Gastrocnemius medialis (tissue), 4 donors: Measurements from ENCODE around the gene TRPV3. TPM values are rescaled to one million over a fixed set of nuclear protein-coding genes. Genes with fewer than 3 reads are reported as not detected.

ENCODE experiments used
- ATAC-seq, 2 donors: fragments of 150-250 bp; one replicate each; pipeline ENCODE4 v1.9.1; 2016
- DNase-seq, 2 donors: peaks; one replicate each; pipeline ENCODE4 v3.0.0-alpha.2; 2019
- H3K27ac ChIP-seq, 4 donors: fragments of 200-600 bp; sonication (generic); 1 replicate in 1 of 4; 2 replicates in 3 of 4; pipeline ENCODE4 v1.5.1; 2016 to 2018; ENCODE audit warnings: mild to moderate bottlenecking in 2 of 4, moderate library complexity in 1 of 4
- H3K27me3 ChIP-seq, 3 donors: fragments of 200-600 bp; sonication (generic) in 2 of 3; 1 replicate in 1 of 3; 2 replicates in 2 of 3; pipeline versions ENCODE4 v1.5.1 to v1.6.0; 2016 to 2019; ENCODE audit warnings: mild to moderate bottlenecking in 1 of 3, moderate library complexity in 1 of 3
- H3K36me3 ChIP-seq, 2 donors: fragments of 200-600 bp; sonication (generic) in 1 of 2; one replicate each; pipeline ENCODE4 v1.5.1; 2017 to 2018
- H3K4me1 ChIP-seq, 2 donors: fragments of 200-600 bp; sonication (generic) in 1 of 2; one replicate each; pipeline ENCODE4 v1.5.1; 2016 to 2017; ENCODE audit warnings: mild to moderate bottlenecking in 2 of 2
- H3K4me3 ChIP-seq, 4 donors: fragments of 200-600 bp; sonication (generic) in 3 of 4; 1 replicate in 1 of 4; 2 replicates in 3 of 4; pipeline ENCODE4 v1.5.1; 2016 to 2019; ENCODE audit warnings: mild to moderate bottlenecking in 2 of 4
- H3K9me3 ChIP-seq, 3 donors: fragments of 200-600 bp; sonication (generic) in 2 of 3; 1 replicate in 1 of 3; 2 replicates in 2 of 3; pipeline ENCODE4 v1.5.1; 2016 to 2019
- POLR2A ChIP-seq, 2 donors: fragments of 450-650 bp; IDR thresholded peaks; one replicate each; pipeline ENCODE4 v1.6.1; 2017; ENCODE audit warnings: antibody characterized with exemption in 2 of 2, mild to moderate bottlenecking in 2 of 2, moderate library complexity in 2 of 2
- in situ Hi-C, 4 donors: fragments of 200-750 bp; cut with MboI; loops; one replicate each; pipeline versions ENCODE4 v1.15.0 to v1.8.0; 2017; ENCODE audit warnings: low sequenced_read_pairs in 4 of 4
- intact Hi-C: fragments of 100-400 bp; cut with DNase I; formaldehyde crosslinking; loops from one replicate; pipeline ENCODE4 v1.15.1; 2023; ENCODE audit warnings: low total_unique reads
- total RNA-seq, 4 donors: library from RNA; depleted of rRNA; stranded (reverse); fragments of >200 nt; gene quantifications; one replicate each; pipeline versions ENCODE4 v1.1.0 to v1.2.3, GENCODE V29; 2016
- TF ChIP-seq, protein P1 (sequence below), 5 experiments: fragments of 450-650 bp in 3 of 5; fragments of 200-600 bp in 2 of 5; sonication (generic) in 2 of 5; IDR thresholded peaks in 4 of 5; conservative IDR thresholded peaks in 1 of 5; 1 replicate in 4 of 5; 2 replicates in 1 of 5; pipeline ENCODE4 v1.5.1; 2016 to 2019; ENCODE audit warnings: antibody characterized with exemption in 5 of 5, mild to moderate bottlenecking in 3 of 5, moderate library complexity in 3 of 5

The TRPV3 gene
- total RNA-seq, 4 donors from 2014 or later: 1.3 to 3.8 (median 1.6) TPM

DNA sequence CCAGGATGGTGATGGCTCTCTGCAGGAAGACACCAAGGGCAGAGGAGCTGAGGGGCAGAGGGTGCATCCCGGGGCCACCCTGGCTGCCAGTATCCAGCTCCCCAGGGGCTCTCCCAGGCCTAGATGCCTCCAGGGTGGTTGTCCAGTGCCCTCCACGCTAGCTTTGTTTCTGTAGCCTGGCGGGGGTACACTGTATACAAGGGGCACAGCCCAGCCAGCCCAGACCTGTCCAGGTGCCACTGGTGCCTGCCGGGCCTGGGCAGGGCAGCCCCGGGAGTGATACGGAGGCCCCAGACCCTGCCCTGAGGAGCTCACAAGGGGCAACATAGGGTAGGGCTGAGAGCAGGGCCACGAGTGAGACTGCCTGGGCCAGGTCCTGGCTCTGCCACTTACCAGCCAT, 14.6 kb upstream of the TRPV3 start:
- Histone ChIP-seq H3K4me3 (no peak overlapping the region), H3K27ac (no peak overlapping the region), H3K36me3 (peaks cover 0 to 53% of the 10 kb centered on the region in 2 donors), H3K27me3 (no peaks in the 10 kb centered on the region), H3K9me3 (no peaks in the 10 kb centered on the region), H3K4me1 (no peaks in the 10 kb centered on the region)
- TF ChIP-seq POLR2A (IDR thresholded peaks at IDR 0.05): no peak
- TF ChIP-seq, protein P1, sequence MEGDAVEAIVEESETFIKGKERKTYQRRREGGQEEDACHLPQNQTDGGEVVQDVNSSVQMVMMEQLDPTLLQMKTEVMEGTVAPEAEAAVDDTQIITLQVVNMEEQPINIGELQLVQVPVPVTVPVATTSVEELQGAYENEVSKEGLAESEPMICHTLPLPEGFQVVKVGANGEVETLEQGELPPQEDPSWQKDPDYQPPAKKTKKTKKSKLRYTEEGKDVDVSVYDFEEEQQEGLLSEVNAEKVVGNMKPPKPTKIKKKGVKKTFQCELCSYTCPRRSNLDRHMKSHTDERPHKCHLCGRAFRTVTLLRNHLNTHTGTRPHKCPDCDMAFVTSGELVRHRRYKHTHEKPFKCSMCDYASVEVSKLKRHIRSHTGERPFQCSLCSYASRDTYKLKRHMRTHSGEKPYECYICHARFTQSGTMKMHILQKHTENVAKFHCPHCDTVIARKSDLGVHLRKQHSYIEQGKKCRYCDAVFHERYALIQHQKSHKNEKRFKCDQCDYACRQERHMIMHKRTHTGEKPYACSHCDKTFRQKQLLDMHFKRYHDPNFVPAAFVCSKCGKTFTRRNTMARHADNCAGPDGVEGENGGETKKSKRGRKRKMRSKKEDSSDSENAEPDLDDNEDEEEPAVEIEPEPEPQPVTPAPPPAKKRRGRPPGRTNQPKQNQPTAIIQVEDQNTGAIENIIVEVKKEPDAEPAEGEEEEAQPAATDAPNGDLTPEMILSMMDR (IDR thresholded peaks at IDR 0.05 in 4 of 5, conservative IDR thresholded peaks at IDR 0.05 in 1 of 5): no peak
- intact Hi-C loops: no loop called here
- DNase-seq: no peak
- in situ Hi-C loops: no loop called here
- no peak for ATAC-seq

DNA sequence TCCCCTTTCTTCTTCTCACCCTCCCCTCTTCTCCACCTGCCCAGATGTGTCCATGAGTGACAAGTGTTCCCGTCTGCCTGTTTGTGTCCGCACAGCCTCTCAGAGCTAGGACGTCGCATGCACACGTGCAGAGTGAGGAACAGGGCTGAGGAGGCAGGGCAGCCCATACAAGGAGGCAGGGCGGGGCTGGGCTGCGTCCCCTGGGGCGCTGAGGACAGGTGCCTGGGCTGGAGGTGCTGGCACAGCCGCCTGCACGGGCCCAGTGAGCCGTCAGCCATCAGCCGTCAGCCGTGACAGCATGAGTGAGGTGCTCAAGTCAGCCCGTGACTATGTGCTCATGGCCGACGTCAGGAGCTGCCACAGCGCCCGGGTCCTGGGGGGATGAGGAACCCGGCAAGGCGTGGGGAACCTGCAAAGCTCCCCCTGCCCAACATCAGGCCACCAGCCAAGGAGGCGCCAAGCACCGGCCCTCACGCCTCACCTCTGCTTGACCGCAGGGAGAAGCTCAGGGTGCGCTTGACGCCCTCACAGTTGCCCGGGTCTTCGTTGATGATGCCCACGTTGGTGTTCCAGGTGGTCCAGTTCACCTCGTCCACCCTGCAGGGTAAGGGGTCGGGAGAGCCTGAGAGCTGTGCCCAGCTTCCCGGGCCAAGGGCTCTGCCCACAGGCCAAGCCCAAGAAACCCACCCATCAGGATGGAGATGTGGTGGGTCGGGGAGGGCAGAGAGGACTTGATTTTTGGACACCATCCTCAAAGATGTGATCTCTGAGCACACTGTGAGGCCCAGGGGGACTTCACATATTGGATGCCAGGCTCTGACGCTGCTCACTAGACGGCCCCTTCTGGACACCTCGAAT, 13.7 kb upstream of the TRPV3 start:
- ATAC-seq (no peak), DNase-seq (no peak)
- in situ Hi-C loops (no loop called here), intact Hi-C loops (no loop called here)
- Histone ChIP-seq H3K9me3 (no peaks in the 10 kb centered on the region), H3K27me3 (no peaks in the 10 kb centered on the region), H3K27ac (no peak overlapping the region), H3K36me3 (peaks cover 0 to 54% of the 10 kb centered on the region in 2 donors), H3K4me3 (no peak overlapping the region), H3K4me1 (no peaks in the 10 kb centered on the region)
- TF ChIP-seq POLR2A (IDR thresholded peaks at IDR 0.05): no peak
- TF ChIP-seq, protein P1 (IDR thresholded peaks at IDR 0.05 in 4 of 5, conservative IDR thresholded peaks at IDR 0.05 in 1 of 5): no peak

DNA sequence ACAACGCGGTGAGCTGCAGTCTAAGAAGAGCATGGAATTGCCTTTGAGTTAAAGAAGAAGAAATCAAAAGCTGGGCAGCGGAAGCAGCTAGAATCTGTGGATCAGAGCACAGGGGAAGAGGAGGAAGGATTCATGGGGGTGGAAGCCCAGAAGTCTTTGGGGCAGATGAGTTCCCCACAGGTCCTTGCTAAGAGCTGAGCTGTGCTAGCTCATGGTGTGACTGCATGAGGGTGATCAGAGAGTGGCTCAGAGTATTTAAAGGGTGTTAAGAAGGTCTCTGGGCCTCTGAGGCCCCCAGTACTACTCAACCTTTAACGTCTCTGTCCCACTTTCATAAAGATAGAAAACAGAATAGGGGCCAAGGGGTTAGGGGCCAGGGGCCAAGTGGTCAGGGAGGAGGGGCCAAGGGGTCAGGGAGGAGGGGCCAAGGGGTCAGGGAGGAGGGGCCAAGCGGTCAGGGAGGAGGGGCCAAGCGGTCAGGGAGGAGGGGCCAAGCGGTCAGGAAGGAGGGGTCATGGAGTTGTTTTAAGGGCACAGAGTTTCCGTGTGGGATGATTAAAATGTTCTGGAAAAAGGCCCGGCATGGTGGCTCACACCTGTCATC, 12.0 kb upstream of the TRPV3 start:
- H3K9me3 ChIP-seq: no peaks in the 10 kb centered on the region
- no peaks in the 10 kb centered on the region for H3K27me3 ChIP-seq
- H3K4me3 ChIP-seq: no peak overlapping the region
- ATAC-seq: no peak
- intact Hi-C loops: no loop called here
- no peaks in the 10 kb centered on the region for H3K4me1 ChIP-seq
- H3K36me3 ChIP-seq: peaks cover 0 to 55% of the 10 kb centered on the region in 2 donors
- TF ChIP-seq, protein P1 (IDR thresholded peaks at IDR 0.05 in 4 of 5, conservative IDR thresholded peaks at IDR 0.05 in 1 of 5): no peak
- no peak for TF ChIP-seq POLR2A (IDR thresholded peaks at IDR 0.05)
- DNase-seq: no peak
- H3K27ac ChIP-seq: no peak overlapping the region
- in situ Hi-C loops: no loop called here

DNA sequence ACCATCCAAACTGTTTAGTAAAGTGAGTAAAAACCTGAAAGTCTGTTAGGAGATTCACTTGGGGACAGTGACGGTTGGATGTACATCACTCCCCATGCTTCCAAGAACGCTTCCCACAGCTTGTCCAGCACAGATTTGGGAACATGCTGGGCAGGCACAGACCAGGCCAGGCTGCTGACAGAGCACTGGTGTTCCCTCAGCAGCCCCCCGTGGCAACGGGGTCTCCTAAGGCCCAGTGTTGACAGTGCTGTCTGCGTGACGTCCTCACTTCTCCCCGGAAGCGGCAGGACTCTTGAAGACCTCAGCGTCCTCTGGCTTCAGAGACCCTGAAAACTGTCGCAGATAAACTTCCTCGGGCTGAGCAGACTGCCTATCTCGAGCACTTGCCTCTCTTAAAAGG, 8.9 kb upstream of the TRPV3 start:
- intact Hi-C loops: no loop called here
- peaks cover 0 to 38% of the 10 kb centered on the region in 2 donors for H3K36me3 ChIP-seq
- no peaks in the 10 kb centered on the region for H3K27me3 ChIP-seq
- no peak overlapping the region for H3K4me3 ChIP-seq
- no peak for DNase-seq
- H3K4me1 ChIP-seq: peaks cover 7 to 8% of the 10 kb centered on the region in 2 donors
- in situ Hi-C loops: no loop called here
- ATAC-seq: no peak
- no peak for TF ChIP-seq POLR2A (IDR thresholded peaks at IDR 0.05)
- TF ChIP-seq, protein P1 (IDR thresholded peaks at IDR 0.05 in 4 of 5, conservative IDR thresholded peaks at IDR 0.05 in 1 of 5): no peak
- no peak overlapping the region for H3K27ac ChIP-seq
- H3K9me3 ChIP-seq: no peaks in the 10 kb centered on the region
